ENCODE measurements around the gene CNGB1.
"Not testable (repeated sequence)": the region's sequence is repeated elsewhere in the genome, so short reads cannot be mapped to it uniquely, and the experiment has no call there.

Gene CNGB1

DNA sequence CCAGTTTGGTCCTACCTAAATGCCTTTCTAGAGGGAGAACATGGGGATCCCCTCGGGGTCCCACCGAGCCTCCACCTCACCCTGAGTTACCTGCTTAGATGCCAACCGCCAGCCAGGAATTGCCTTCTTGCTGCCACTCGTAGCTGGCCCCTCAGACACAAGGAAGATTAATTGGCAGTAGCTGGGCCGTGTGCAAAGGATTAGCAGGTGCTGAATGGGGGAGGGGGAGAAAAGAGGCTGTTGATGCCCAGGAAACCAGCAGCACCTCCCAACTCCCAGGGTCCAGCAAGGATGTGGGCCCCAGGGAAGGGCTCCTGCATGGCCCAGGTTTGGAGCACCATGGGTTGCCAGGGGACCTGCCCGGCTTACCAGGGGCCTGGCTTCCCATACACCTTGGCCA lies at the start of gene CNGB1:
TSS of gene CNGB1 (minus strand) at position 159 of the 400 bp plus-strand sequence. CDS start 3,842 bp downstream, outside the sequence.
- DNase-seq (ENCODE audit: low read depth) = no peak

DNA sequence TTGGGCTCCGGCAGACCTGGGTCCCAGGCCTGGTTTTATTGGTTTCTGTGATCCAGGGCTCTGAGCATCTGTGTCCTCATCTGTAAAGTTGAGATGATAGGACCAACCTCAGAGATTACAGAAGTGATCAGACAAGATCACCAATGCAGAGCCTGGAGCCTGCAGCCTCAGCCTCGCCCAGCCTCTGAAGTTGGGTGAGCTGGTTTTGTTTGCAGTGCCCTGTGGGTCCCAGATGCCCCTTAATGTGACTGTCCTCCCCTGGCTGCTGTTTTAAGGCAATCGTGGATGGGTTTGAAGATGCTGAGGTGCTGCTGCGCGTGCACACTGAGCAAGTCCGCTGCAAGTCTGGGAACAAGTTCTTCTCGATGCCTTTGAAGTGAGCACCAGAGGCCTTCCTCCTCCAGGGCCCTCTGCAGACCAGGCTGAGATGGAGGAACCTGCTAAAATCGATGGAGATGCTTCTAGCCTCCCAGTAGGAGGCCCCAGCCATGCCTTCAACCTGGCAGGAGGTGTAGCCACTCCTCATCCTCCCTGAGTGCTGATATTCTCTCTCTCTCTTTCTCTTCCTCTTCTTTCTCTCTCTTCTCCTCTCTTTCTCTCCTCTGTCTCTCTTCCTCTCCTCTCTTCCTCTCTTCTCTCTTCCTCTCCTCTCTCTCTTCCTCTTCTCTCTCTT lies 49.1 kb upstream of the CNGB1 start:
- no peak for DNase-seq (ENCODE audit: low read depth)

DNA sequence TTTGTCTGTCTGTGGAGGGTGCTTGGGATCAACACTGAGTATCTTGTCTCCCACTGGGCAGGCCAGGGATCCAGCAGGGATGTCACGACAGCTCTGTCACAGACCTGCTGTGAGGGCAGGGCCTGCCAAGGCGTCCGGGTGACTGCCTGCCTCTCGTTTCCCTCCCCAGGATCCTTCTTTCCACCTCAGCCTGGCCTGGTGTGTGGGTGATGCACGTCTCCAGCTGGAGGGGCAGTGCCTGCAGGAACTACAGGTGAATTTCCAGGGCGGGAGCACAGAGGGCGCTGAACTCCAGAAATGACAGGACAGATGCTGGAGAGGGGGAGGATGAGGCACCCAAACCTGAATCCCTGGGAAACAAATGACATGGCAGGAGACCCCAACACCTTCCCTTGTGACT lies 47.9 kb upstream of the CNGB1 start:
- no peak for DNase-seq (ENCODE audit: low read depth)

DNA sequence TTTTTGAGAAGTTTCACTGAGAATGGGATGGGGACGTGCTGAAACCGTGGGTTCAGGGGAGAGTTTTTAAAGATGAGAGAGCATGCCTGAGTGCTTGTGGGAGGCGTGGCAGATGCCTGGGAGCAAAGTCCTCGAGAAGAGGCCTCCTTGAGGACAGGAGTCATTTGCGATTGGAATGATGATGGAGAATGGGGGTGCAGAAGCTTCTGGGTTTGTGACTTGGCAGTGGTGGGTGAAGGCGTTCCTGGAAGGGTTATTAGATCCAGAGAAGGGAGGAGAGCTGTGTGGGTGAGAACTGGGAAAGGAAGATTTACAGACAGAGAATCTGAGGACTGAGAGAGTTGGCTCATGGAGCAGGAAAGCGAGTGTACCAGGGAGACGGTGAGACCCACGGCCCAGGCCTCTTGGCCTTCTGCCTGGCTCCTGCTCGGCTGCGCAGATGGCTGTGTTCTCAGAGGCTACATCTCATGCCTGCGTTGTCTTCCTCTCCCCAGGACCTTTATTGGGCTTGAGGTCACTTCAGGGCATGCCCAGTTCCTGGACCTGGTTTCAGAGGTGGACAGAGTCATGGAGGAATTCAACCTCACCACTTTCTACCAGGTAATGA lies 46.0 kb upstream of the CNGB1 start:
- no peak for DNase-seq (ENCODE audit: low read depth)

DNA sequence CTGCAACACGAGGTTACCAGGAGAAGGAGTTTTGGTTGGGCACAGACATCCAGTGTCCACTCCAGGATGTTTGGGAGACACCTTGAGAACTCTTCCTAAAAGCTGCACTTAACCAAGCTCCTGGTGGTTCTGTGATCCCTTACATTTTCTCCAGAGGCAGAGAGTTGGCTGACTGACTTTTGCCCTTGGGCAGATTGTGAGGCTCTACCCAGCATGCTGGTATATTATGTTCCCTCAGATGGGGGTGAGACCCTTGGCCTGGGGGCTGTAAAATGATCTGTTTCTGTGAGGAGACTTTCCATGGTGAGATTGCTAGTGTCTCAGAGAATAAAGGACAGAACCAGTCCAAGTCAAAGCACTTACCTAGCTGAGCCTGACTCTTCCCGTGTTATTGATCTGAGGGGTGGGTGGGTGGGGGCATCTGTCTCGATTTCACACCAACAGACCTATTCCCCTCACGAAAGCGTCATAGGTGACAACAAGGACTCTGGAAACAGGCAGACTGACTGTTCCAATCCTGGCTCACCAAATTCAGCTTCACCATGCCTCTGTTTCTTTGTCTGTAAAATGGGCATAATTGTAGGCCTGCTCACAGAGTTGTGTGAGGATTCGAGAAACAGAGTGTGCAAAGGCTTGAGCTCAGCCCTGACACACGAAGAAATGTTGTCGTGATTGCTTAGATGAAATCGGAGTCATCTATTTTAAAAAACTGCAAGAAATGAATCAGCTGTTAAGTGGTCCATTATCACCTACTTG lies 42.5 kb upstream of the CNGB1 start:
- no peak for DNase-seq (ENCODE audit: low read depth)

DNA sequence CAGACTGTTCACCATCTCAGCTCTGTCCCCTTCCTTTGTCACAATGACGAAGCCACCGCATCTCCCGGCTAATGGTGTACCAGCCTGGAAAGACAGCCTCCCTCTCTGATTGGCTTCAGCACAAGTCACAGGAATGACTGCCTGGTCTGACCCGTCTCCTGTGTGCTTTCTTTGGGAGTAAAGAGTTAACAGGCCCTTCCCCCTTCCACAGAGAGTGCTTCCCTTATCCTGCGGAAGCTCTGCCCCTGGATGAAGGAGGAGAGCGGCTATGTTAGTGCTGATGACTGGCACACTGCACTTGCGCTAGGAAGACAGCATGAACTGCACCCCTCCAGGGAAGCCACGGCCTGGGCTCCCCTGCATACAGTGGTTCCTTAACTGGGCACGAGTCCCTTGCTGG lies 41.6 kb upstream of the CNGB1 start:
- DNase-seq (ENCODE audit: low read depth) = no peak

DNA sequence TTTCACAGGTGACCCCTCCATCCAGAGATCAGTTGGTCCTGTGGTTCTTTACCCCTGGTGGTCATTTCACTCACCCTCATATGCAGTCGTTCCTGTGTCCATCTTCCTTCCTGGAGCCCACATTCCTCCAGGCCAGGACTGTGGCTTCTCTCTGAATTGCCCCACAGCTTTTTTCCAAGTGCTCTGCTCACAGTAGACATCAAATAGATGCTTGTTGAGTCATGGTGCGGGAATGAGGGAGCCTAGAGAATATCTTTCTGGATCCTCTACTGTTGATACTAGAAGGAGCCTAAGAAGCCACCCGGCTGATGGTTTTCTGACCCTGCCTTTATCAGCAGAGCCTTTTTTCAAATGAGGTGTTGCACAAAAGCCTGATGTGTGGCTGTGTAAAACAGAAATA lies 40.7 kb upstream of the CNGB1 start:
- no peak for DNase-seq (ENCODE audit: low read depth)

DNA sequence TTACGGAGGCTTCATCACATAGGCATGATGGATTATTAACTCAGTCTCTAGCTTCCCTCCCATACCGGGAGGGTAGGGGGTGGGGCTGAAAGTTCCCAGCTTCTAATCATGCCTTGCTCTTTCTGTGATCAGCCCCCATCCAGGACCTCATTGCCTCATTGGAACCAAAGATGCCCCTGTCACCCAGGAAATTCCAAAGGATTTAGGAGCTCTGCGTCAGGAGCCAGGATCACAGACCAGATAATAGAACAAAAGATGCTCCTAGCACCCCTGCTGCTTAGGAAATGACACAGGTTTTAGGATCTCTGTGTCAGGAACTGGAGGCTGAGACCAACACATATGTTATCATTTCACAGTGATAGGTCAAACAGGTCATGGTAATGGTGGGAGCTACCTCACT lies 40.0 kb upstream of the CNGB1 start:
- no peak for DNase-seq (ENCODE audit: low read depth)

DNA sequence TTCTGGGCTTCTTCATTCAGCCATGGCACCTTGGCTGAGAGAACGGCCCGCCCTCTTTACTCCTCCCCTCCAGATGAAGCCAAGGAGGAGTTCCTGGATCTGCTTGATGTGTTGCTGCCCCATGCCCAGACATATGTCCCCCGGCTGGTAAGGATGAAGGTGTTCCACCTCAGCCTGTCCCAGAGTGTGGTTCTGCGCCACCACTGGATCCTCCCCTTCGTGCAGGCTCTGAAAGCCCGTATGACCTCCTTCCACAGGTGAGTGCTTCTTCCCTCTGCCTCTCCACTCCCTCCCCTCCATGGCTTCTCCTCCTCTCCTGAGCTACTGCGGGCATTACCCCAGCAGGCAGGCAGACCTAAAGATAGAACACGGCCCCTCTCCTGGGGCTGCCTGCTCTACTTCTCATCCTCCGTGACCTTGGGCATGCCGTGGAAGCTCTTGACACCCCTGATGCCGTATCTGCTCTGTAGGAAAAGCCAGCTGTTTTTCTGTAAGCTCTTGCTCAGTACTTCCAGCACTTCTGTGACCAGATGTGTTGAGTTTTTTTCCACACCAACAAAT lies 39.0 kb upstream of the CNGB1 start:
- DNase-seq (ENCODE audit: low read depth) = no peak

DNA sequence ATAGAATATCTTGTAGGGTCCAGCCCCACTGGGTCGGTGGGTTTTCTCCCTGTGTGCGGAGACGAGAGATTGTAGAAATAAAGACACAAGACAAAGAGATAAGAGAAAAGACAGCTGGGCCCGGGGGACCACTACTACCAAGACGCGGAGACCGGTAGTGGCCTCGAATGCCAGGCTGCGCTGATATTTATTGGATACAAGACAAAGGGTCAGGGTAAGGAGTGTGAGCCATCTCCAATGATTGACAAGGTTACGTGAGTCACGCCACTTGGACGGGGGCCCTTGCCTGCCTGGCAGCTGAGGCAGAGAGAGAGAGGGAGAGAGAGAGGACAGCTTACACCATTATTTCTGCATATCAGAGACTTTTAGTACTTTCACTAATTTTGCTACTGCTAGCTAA lies 33.8 kb upstream of the CNGB1 start:
- not testable (repeated sequence) for DNase-seq (ENCODE audit: low read depth)

DNA sequence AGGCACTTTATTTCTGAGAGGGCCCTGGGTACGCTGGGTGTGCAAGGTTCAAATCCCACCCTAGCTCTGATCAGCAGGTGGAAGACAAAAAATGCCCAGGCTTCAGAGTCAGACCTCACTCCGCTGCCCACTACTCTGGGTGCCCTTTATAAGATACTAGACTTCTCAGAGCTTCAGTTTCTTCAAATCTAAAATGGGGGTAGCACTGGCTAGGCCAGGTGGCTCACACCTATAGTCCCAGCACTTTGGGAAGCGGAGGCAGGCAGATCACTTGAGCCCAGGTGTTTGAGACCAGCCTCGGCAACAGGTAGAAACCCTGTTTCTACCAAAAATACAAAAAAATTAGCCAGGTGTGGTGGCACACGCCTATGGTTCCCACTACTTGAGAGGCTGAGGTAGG lies 32.0 kb upstream of the CNGB1 start:
- no peak for DNase-seq (ENCODE audit: low read depth)

DNA sequence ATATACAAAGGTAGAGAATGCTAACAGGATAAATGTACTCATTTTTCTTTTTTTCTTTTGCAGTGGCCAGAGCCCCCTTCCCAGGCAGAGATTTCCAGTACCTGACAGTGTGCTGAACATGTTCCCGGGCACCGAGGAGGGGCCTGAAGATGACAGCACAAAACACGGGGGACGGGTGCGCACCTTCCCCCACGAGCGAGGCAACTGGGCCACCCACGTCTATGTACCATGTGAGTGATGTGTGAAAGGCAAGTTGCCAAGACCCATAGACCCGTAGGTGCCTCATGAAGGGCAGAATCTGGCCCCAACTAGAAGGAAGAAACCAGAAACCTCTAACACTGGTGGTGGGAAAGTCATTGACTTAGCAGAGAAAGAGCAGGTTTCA lies 31.5 kb upstream of the CNGB1 start:
- no peak for DNase-seq (ENCODE audit: low read depth)

DNA sequence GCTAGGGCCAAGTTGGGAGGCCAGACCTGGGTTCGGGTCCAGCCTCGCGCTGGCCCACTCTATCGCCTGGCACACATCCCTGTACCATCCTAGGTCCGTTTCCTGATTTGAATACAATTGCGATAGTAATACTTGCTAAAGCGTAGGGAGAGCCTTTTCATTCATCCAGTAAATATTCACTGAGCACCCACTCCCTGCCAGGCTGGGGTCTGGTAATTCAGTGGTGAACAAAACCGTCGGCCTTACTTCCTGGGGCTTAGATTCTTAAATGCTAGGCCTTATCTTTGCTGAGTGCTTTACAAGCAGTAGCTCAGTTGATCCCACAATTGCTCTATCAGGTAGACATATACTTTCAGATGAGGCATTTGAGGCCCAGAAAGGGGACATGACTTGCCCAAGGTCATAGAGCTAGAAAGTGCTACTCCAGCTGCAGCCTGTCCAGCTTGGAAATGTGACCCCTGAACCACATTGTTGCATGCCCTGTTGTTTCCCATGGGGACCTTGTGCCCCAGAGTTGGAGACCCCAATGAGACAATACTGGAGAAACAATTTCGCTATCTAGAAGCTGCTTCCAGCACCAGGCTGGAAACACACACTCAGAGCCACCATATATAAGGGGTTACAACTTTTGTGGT lies 31.0 kb upstream of the CNGB1 start:
- DNase-seq (ENCODE audit: low read depth) = no peak

DNA sequence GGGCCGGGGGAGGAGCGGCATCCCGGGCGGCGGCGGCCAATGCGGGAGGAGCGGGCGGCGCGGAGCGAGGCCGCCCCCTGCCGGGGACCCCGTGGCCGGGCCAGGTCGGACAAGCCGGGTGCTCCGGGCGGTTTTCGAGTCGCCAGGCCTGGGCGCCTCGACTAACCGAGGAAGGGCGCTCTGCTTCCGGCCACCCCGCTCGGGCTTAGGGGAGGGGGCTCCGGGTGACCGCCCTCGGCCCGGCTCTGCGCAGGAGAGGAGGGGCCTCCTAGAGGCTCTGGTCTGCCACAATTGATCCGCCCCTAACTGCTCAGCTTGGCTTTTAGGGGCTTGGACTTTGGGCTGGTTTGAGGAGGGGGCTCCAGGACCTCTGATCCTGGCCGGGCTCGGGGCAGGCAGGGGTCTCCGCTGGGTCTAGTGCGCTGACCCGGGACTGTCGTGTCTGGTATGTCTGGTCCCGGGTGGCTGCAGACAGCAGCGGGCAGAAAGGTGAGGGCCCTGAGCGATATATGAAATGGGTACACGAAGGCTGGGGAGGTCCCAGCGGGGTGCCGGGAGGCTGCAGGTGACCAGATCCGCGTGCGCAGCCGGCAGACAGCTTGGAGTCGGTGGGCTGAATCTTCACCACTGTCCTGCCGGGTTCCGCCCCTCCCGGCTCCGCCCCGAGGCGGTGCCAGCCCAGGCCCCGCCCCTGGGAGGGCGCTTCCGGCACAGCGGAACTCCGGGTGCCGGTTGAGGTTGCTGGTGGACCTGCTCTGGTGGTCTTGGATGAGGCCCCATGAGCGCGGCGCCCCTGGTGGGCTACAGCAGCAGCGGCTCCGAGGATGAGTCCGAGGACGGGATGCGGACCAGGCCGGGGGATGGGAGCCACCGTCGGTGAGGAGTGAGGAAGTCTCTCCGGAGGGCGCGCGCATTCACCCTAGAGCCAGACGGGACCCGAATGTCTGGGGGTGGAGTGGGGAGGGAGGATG lies 30.1 kb upstream of the CNGB1 start, which contains the start of gene USB1:
TSS of gene USB1 (plus strand) at position 702 of the 971 bp plus-strand sequence. CDS start at position 779, 77 bp downstream.
- peak; percentile 69 for DNase-seq (ENCODE audit: low read depth)

DNA sequence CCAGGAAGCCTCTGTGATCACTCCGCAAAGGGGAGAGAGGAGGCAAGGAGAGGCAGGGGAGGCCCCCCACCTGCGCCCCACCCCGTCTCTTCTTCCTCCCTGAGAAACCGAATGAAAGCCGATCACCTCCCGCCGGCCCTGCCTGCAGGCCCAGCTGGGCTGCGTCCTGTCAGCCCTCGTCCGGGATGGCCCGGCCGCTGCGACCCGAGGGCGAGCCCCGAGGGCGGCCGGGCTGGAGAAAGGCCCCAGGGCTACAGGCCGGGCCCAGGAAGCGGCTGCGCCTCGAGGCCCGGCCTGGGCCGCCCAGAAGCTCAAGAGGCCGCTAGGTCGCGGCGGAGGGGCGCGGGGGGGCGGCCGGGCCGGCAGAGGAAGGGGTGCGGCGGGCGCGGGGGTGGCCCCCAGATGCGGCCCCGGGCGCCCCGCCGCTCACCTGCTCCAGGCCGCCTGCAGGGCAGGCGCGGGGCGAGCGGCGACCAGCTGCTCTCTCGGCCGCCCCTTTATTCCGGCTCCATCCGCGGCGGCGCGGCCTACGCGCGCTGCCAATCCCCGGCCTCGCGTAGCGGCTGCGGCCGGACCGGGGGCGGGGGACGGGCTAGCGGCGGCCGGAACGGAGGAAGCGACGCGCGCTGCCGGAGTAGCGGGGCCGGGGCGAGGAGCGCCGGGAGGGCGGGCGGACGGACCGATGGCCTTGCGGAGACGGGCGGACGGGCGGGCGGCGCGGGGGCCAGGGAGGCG lies 29.2 kb upstream of the CNGB1 start, which contains the start of gene ZNF319:
TSS of gene ZNF319 (minus strand) at position 702 of the 735 bp plus-strand sequence. CDS start 2,407 bp downstream, outside the sequence.
- no peak for DNase-seq (ENCODE audit: low read depth)

DNA sequence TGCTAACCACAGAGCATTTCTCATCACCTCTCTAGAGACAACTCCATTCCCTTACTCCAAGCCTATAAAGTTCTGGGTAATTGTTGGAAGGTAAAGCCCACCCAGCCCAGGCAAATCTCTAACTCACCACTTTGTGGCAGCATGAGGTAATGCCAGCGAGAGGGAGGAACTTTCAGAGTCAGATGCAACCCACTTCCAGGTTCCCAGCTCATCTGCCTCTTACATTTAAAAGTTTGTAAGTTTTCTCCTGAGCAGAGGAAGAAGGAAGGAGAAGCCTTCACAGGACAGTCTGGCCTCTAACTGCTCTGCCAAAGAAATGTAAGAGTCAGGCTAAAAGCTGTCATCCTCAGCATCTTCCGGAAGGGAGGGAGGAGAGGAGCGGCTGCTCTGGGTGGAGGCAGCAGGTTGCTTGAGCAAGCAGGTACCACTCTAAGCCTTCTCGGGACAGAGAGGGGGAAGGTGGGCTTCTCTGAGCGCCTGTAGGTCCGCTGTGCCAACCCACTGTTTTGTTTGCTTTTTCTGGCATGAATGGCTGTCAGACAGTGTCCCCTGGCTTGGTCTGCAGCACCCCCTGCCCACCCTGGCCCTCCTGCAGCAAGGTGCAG lies 28.5 kb upstream of the CNGB1 start:
- no peak for DNase-seq (ENCODE audit: low read depth)

DNA sequence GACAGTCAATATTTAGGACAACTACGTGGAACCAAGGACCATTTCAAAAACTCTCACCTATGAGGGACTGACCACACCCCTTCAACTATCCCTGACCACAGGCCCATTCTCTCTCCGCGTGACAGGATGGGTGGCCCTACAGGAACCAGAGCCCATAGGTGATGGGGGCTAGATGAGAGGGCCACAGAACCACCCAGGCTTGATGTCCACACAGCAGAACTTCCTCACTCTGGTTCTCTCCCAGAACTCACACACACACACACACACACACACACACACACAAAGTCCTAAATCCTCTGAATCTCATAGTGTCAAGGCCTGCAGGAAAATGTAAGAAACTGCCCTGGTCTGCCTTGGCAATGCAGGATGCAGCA lies 28.1 kb upstream of the CNGB1 start:
- DNase-seq (ENCODE audit: low read depth) = no peak

DNA sequence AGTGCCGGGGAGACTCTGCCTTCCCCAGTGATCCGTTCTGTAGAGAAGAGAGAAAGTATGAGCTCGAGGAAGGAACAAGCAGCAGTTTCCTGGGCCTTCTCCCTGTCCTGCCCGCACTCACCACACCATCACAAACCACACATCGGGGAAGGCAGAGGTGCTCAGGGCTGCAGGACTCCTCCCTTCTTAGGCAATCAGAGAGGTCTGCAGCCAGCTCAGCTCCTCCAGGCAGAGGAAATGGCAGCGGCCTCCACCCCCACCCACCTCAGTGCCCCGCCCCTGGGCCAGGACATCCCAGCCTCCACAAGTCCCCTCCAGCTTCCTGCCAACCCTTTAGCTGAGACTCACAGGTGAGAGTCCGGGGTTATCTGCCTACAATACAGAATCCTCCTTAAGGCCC lies 27.6 kb upstream of the CNGB1 start:
- DNase-seq (ENCODE audit: low read depth) = no peak

DNA sequence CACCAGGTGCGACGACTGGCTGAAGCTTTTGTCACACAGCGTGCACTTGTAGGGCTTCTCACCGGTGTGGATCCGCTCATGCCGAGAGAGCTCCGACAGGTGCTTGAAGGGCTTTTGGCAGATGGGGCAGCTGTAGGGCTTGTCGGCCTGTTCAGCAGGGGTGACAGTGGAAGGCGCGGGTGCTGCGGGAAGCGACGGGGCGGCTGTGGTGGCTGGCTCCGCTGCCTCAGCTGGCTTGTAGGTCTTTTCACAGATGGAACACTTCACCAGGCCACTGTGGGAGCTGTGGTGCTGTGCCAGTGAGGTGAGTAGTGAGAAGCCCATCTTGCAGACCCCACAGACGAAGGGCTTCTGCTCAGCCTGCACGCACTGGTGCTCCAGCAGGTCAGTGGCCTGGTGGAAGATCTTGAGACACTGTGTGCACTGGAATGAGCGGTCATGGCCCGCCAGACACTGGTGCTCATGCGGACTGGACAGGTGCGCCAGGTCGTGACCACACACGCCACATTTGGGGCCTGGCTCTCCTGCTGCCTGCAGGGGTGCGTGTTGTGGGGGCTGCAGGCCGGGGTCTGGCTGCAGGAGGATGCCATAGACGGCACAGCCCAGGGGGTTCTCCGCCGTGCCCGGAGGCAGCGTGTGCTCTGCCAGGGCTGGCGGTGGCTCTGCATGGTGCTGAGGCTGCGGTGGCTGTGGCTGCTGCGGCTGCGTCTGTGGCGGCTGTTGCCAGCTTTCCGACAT lies 26.8 kb upstream of the CNGB1 start:
- no peak for DNase-seq (ENCODE audit: low read depth)
